ENCODE data around the gene ADORA3. TPM values are rescaled to one million over a fixed set of nuclear protein-coding genes. Genes with fewer than 3 reads are reported as not detected.

The ADORA3 gene
- total RNA-seq, 2 experiments from 2014 or later: not detected

DNA sequence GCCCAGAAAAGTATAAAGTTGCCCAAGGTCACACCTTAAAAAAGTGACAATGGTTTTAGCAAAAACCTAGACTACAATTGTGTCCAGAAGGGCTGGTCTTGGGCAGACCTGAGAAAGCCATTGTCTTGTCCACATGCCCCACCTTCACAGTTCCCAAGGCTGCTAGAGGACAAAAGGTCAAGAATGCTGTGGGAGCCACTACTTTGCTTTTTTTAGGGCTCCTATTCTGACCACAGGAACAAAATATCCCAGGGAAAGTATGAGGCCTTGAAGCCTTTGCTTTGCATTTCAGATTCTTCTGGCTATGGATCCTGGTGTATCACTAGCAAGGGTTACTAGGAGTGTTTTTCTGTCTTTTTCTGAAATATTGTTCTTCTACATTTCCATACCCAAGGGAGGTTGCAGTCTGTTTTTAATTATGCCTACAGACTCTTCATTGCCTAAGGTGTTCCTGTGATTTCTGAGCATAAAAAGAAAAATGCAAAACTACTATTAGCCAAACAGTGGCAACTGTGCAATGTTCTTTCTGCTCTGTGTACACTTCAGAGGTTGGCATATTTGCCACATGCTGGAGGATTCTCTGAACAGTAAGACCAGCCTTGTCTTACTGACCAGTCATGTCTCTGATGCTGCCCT, 18.9 kb downstream of the ADORA3 start:
- Mint-ChIP-seq H3K27me3 (no peaks in the 10 kb centered on the region), H3K36me3 (ENCODE audit: low read depth) (no peaks in the 10 kb centered on the region), H3K9me3 (no peaks in the 10 kb centered on the region), H3K27ac (no peak overlapping the region), H3K4me1 (ENCODE audit: low read depth) (peaks cover 38% of the 10 kb centered on the region), H3K4me3 (no peak overlapping the region)
- DNase-seq (no peak), ATAC-seq (ENCODE audit: poor library complexity) (no peak)
- peaks cover 10% of the 10 kb centered on the region for H3K4me1 ChIP-seq (ENCODE audit: insufficient read depth, low read length)
- TF ChIP-seq CTCF (IDR thresholded peaks at IDR 0.05): no peak
- CTCF ChIA-PET: interaction anchor here (0.6 kb wide), 1 partner anchor 177 kb away, joined by 4 read pairs; no protein-coding TSS in a partner anchor
- H3K9me3 ChIP-seq (ENCODE audit: control insufficient read depth in 1 of 2, insufficient read depth in 1 of 2, low read length in 2 of 2): no peaks in the 10 kb centered on the region
- POLR2A ChIA-PET: interaction anchor here (0.6 kb wide), 1 partner anchor 30 kb away, joined by 3 read pairs; no protein-coding TSS in a partner anchor
- intact Hi-C loops (cut with DNase I, micrococcal nuclease): loop anchor here in 1 of 2 experiments (2.0 to 5.0 kb wide), 3 partner anchors 18 to 883 kb away; partner anchors contain the start of genes ADORA3 and TMIGD3
- H3K4me3 ChIP-seq (ENCODE audit: low read length): no peak overlapping the region
- no peak overlapping the region for H3K27ac ChIP-seq (ENCODE audit: low read depth in 1 of 2, low read length in 2 of 2)
- H3K27me3 ChIP-seq (ENCODE audit: control insufficient read depth in 1 of 2, insufficient read depth in 2 of 2, low read length in 2 of 2): no peaks in the 10 kb centered on the region
- H3K36me3 ChIP-seq (ENCODE audit: insufficient read depth, low read length): no peaks in the 10 kb centered on the region

- ATAC-seq (ENCODE audit: poor library complexity) (no peak), DNase-seq (no peak)
- Histone ChIP-seq H3K27me3 (ENCODE audit: control insufficient read depth in 1 of 2, insufficient read depth in 2 of 2, low read length in 2 of 2) (no peaks in the 10 kb centered on the region), H3K36me3 (ENCODE audit: insufficient read depth, low read length) (no peaks in the 10 kb centered on the region), H3K27ac (ENCODE audit: low read depth in 1 of 2, low read length in 2 of 2) (no peak overlapping the region), H3K4me3 (ENCODE audit: low read length) (no peak overlapping the region), H3K4me1 (ENCODE audit: insufficient read depth, low read length) (peaks cover 10% of the 10 kb centered on the region), H3K9me3 (ENCODE audit: control insufficient read depth in 1 of 2, insufficient read depth in 1 of 2, low read length in 2 of 2) (no peaks in the 10 kb centered on the region)
- TF ChIP-seq CTCF (IDR thresholded peaks at IDR 0.05): no peak
- ChIA-PET POLR2A (no interaction called here), CTCF (no interaction called here)
- Mint-ChIP-seq H3K4me3 (no peak overlapping the region), H3K9me3 (no peaks in the 10 kb centered on the region), H3K4me1 (ENCODE audit: low read depth) (peaks cover 41% of the 10 kb centered on the region), H3K27me3 (no peaks in the 10 kb centered on the region), H3K36me3 (ENCODE audit: low read depth) (no peaks in the 10 kb centered on the region), H3K27ac (no peak overlapping the region)
- intact Hi-C loops (cut with DNase I, micrococcal nuclease): loop anchor here in 1 of 2 experiments (2.0 to 5.0 kb wide), 3 partner anchors 19 to 883 kb away; partner anchors contain the start of genes ADORA3 and TMIGD3
These were observed 19.6 kb downstream of the ADORA3 start for GRCh38 chr1:111483876-111484275.

DNA sequence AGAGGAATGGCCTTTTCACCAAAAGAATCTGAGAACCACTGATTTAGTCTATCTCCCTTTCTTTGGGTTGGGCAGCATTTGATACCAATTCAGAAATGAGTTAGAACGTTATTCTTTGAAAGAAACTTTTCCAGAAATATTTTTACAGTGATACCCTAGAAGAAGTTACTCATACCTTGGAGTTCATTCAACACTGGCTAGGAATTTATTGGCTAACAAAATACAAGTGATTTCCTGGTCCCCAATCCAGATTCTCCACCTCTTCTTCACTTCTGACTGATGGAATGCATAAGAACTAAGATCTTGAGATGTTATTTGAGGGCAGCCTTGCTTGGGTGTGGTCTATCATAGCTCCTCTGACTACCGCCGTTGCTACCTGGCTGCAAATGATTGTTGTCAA, 20.3 kb downstream of the ADORA3 start:
- no peak overlapping the region for H3K27ac ChIP-seq (ENCODE audit: low read depth in 1 of 2, low read length in 2 of 2)
- ATAC-seq (ENCODE audit: poor library complexity): no peak
- H3K36me3 ChIP-seq (ENCODE audit: insufficient read depth, low read length): peaks cover 5% of the 10 kb centered on the region
- no peaks in the 10 kb centered on the region for H3K27me3 ChIP-seq (ENCODE audit: control insufficient read depth in 1 of 2, insufficient read depth in 2 of 2, low read length in 2 of 2)
- H3K4me1 Mint-ChIP-seq (ENCODE audit: low read depth): peaks cover 47% of the 10 kb centered on the region
- intact Hi-C loops (cut with DNase I, micrococcal nuclease): loop anchor here in 1 of 2 experiments (5.0 kb wide), 2 partner anchors 229 to 884 kb away; no protein-coding TSS in a partner anchor
- no peaks in the 10 kb centered on the region for H3K27me3 Mint-ChIP-seq
- H3K27ac Mint-ChIP-seq: no peak overlapping the region
- H3K9me3 ChIP-seq (ENCODE audit: control insufficient read depth in 1 of 2, insufficient read depth in 1 of 2, low read length in 2 of 2): no peaks in the 10 kb centered on the region
- POLR2A ChIA-PET: interaction anchor here (1.4 kb wide), 1 partner anchor 272 kb away, joined by 3 read pairs; no protein-coding TSS in a partner anchor
- CTCF ChIA-PET: no interaction called here
- H3K4me3 ChIP-seq (ENCODE audit: low read length): no peak overlapping the region
- H3K9me3 Mint-ChIP-seq: no peaks in the 10 kb centered on the region
- no peak for TF ChIP-seq CTCF (IDR thresholded peaks at IDR 0.05)
- DNase-seq: no peak
- no peak overlapping the region for H3K4me3 Mint-ChIP-seq
- peaks cover 15% of the 10 kb centered on the region for H3K4me1 ChIP-seq (ENCODE audit: insufficient read depth, low read length)
- peaks cover 5% of the 10 kb centered on the region for H3K36me3 Mint-ChIP-seq (ENCODE audit: low read depth)
